ENCODE measurements around the gene SAMD3.
"Not testable (repeated sequence)": the region's sequence is repeated elsewhere in the genome, so short reads cannot be mapped to it uniquely, and the experiment has no call there.

The SAMD3 gene

DNA sequence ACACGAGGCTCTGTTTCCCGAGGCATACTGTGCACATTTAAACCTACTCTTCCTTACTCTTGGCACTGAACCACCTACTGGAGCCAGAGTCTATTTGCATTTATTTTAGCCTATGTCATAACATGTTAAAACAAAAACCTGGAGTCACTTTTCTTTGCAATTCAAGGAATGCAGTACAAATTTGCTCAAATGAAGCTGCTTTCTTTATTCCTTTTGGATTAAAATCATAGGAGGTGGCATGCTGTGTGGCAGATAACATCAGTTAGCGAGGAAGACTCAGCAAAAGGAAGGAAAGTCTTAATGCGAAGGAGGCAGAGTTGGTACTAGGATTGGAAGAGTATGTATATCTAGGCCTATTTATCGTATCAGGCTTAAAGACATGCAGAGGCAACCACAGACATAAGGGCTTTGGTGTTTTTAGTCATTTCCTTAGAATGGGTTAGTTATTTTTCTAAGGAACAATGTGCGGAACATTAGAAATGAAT lies 92.9 kb downstream of the SAMD3 start:
- no peak for DNase-seq (ENCODE audit: low read depth)

- no peak for DNase-seq (ENCODE audit: low read depth)
Observed at GRCh38 chr6:130128326-130128725, 94.4 kb downstream of the SAMD3 start.

GRCh38 chr6:130127195-130127594 lies 95.6 kb downstream of the SAMD3 start:
- no peak for DNase-seq (ENCODE audit: low read depth)

DNA sequence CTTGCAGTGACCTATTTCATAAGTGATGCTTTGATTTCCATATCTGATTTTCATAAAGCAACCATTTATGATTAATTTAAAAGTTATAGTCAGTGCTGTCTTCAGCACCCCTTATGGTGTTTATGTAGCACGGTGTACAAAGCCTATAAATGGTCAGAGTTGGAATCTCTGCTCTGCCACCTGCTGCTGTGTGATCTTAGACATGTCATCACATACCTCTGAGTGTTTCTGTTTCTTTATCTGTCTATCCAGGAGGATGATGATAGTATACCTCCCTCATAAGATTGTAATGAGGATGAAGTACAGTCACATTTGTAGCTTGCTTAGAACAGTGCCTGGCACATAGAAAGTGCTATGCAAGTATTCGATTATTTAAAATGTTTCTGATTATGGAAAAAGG lies 100.5 kb downstream of the SAMD3 start:
- DNase-seq (ENCODE audit: low read depth), result no peak

DNA sequence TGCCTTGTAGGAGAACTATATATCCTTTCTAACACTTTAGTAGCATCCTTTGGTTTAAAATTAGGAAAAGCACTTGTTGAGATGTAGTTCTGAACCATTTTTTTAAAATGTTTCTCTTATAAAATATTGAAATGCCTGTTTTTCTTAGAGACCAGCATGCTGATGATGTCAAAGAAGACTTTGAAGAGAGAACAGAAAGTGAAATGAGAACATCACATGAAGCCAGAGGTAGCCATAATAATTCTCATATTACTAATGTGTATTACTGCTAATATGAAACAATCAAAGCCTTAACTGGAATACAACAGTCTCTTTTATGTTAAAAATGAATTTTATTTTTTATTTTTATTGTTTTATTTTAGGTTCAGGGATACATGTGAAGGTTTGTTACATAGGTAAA lies 102.0 kb downstream of the SAMD3 start:
- no peak for DNase-seq (ENCODE audit: low read depth)

GRCh38 chr6:130119211-130119610 lies 103.5 kb downstream of the SAMD3 start:
- no peak for DNase-seq (ENCODE audit: low read depth)

GRCh38 chr6:130118236-130118635 lies 104.5 kb downstream of the SAMD3 start:
- DNase-seq (ENCODE audit: low read depth), result no peak

GRCh38 chr6:130117187-130117701 lies 105.5 kb downstream of the SAMD3 start:
- not testable (repeated sequence) for DNase-seq (ENCODE audit: low read depth)

DNA sequence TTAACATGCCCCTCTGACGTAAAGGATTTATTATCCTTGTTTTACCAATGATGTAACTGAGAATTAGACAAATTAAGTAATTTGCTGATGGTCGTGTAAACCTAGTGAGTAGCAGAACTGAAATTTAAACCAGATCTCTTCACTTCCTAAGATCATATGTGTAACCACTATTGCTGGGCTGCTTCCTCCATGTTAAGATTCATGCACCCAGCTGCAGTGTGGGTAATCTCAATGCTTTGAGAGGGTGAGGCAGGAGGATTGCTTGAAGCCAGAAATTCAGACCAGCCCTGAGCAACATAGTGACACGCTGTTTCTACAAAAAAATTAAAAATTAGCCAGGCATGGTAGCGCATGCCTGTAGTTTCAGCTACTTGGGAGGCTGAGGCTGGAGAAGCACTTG lies 106.5 kb downstream of the SAMD3 start:
- no peak for DNase-seq (ENCODE audit: low read depth)

GRCh38 chr6:130115036-130115435 lies 107.7 kb downstream of the SAMD3 start:
- no peak for DNase-seq (ENCODE audit: low read depth)

DNA sequence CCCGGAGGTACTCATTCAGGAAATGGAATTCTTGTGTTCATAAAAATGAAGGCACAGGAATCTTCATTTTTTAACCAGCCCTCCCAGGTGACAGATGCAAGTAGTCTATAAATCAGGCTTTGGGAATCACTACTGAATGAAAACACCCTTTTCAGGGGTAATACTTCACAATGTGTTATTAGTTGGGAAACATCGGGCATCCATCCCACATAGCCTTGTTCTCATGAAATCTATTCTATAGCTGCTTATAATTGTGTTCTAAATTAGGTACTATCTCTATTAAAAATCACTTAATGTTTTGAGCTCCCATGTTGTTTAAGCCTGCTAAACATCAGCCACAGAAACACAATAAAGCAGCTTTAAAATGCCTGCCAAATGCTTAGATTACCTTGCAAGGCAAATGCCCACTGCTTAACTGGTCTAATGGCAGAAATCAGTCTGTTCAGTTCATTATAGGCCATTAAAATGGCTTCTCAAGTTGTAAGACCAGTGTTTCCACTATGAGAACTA lies 109.5 kb downstream of the SAMD3 start:
- no peak for DNase-seq (ENCODE audit: low read depth)

DNA sequence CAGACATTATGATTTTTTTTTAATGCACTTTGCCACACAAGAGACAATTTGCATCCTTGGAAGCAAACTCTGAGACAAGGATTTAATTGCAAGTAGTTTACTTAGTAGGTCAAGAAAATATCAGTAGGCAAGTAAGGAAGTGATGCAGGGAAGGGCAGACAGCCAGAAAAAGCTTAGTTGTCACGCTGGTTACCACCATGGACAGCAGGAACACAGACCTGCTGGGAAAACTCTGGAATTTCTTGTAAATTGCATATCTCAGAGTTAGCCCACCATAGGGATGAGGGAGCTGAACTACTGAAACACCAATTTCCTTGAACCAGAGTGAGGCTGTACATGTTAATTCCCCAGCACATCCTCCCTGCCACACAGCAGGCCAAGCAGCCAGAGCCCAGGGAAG lies 111.7 kb downstream of the SAMD3 start:
- DNase-seq (ENCODE audit: low read depth), result no peak

- DNase-seq (ENCODE audit: low read depth), result no peak
Observed at GRCh38 chr6:130107710-130108109, 115.0 kb downstream of the SAMD3 start.

- no peak for DNase-seq (ENCODE audit: low read depth)
Observed at GRCh38 chr6:130105996-130106704, 116.6 kb downstream of the SAMD3 start.

DNA sequence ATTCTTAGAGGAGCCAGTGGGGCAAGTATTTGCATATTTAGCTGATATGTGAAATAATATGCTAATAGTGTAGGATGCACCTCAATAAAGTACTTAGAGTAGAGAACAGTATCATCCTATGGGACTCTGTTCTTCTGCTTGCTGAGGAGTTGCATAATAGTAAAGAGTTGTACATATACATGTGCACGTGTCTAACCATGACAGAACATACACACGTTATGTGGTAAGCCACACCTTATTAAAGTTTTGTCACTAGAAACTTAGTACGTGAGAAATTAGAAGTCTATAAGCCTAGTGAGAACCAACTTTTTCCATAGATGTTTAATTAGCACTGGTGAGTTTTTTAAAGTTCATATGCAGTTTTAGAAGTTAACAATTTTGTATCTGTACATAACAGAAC lies 123.6 kb downstream of the SAMD3 start:
- no peak for DNase-seq (ENCODE audit: low read depth)

- no peak for DNase-seq (ENCODE audit: low read depth)
Observed at GRCh38 chr6:130098317-130098716, 124.4 kb downstream of the SAMD3 start.

All from stimulated activated CD8-positive, alpha-beta memory T cell treated with anti-CD3 and anti-CD28 coated beads, Interleukin-15, amount 100 ng/mL, for 1 hour (primary cell).